GM12872 (cell line): ENCODE data around the gene PIGH.

Source experiments
- CTCF ChIP-seq: IDR thresholded peaks from 3 replicates; pipeline ENCODE4 v1.5.1; 2011; ENCODE audit warnings: low read depth, mild to moderate bottlenecking, low read length, moderate library complexity; ENCODE audit not compliant: insufficient read depth

PIGH gene

DNA sequence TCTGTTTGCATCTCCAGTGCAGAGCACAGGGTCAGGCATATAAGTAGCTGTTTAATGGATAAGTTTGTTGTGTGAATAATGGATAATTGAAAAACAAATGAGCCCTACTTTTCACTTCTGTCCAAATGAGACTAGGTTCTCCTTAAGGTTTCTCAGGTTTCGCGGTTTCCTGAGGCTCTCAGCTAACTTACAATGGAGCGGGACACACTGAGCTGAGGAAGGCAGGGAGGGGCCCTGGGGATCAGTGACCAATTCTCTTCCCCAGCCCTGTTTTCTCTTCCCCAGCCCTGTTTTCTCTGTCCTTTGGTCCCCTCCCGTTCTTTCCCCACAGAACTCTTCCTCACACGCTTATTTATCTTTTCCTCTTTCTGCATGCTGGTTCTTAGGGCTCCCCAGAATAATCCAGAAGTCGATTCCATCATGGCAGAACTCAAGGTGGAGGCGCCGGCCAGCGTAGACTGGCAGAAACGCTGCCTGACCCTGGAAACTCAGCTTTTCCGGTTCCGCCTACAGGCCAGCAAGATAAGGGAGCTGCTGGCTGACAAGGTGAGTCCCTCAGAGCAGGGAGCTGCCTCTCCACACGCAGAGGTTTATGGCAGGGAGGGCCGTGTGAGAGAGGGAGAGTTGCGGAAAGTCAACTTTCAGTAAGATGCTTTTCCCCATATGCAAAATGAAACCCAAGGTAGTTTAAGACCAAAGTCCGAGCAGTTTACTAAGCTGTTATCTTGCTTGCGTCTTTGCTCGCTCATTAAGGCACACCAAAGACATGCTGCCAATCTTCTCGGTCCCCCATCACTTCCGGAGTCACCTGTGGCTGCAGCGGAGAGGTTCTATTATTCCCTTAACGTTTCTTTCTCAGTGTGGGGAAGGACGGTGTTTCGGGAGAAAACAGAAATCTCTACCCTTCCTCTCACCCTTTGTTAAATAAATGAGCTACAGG, 58.4 kb downstream of the PIGH start:
- no peak for TF ChIP-seq CTCF
